MM.1S (cell line): Measurements from ENCODE around the gene GFPT2.

Source experiments
- CTCF ChIP-seq: fragments of 300-600 bp; sonication (generic); IDR thresholded peaks from 2 replicates; pipeline ENCODE4 v1.5.1; 2016; ENCODE audit warnings: antibody characterized with exemption, low read length, mixed read lengths
- EZH2 ChIP-seq: fragments of 300-600 bp; sonication (generic); optimal IDR thresholded peaks from 2 replicates; pipeline ENCODE3; 2017; ENCODE audit warnings: low read depth, mild to moderate bottlenecking, antibody characterized with exemption, low read length, mixed read lengths
- EZH2phosphoT487 ChIP-seq: fragments of 300-600 bp; sonication (generic); IDR thresholded peaks from 2 replicates; pipeline ENCODE4 v1.6.1; 2018; ENCODE audit warnings: antibody characterized with exemption, low read length

GRCh38 chr5:180316586-180316985, 36.5 kb downstream of the GFPT2 start:
- no peak for TF ChIP-seq EZH2
- no peak for TF ChIP-seq CTCF
- TF ChIP-seq EZH2phosphoT487, result no peak
